GM15510 (cell line): ENCODE data around the gene CDK2AP2.

Experiments used
- POLR2A ChIP-seq: IDR thresholded peaks from 3 replicates; pipeline ENCODE4 v1.6.1; 2011; ENCODE audit warnings: borderline replicate concordance; ENCODE audit not compliant: insufficient read length; ENCODE audit errors: extremely low read depth

The CDK2AP2 gene

GRCh38 chr11:67468056-67468455 is 39.9 kb downstream of the CDK2AP2 start:
- no peak for TF ChIP-seq POLR2A

GRCh38 chr11:67466962-67467771 is 40.8 kb downstream of the CDK2AP2 start:
- TF ChIP-seq POLR2A = peak; percentile 16

- no peak for TF ChIP-seq POLR2A
Measured at GRCh38 chr11:67466367-67466766, 41.6 kb downstream of the CDK2AP2 start.

GRCh38 chr11:67465189-67465510 is 42.8 kb downstream of the CDK2AP2 start:
- no peak for TF ChIP-seq POLR2A

GRCh38 chr11:67464411-67465188 is 43.4 kb downstream of the CDK2AP2 start:
- TF ChIP-seq POLR2A = peak; percentile 77

- no peak for TF ChIP-seq POLR2A
Measured at GRCh38 chr11:67463680-67464410, 44.1 kb downstream of the CDK2AP2 start.

GRCh38 chr11:67463186-67463585 is 44.8 kb downstream of the CDK2AP2 start:
- TF ChIP-seq POLR2A = no peak

DNA sequence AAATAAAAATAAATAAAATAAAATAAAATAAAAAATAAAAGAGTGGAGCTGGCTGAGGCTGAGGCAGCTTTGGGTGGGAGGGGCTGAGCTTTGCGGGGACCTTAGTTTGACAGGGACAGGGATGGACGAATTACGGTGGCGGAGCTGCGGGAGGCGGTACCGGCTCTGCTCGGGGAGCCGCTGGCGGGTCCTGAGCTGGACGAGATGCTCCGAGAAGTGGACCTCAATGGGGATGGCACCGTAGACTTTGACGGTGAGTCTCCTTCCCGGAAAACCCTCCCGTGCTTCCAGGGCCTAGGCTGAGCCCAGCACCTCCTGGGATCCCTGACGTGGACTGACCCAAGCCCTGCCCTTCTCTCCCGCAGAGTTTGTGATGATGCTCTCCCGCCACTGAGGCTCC is 49.7 kb downstream of the CDK2AP2 start:
- no peak for TF ChIP-seq POLR2A

GRCh38 chr11:67457453-67457852 is 50.5 kb downstream of the CDK2AP2 start:
- no peak for TF ChIP-seq POLR2A
